HG03575 (cell line): ENCODE results near the gene BMPER.

ENCODE experiments used
- ATAC-seq: cut with Tn5 transposase; IDR thresholded peaks from one replicate; pipeline ENCODE4 v1.9.1; 2021; ENCODE audit not compliant: unreplicated experiment, insufficient number of reproducible peaks, low FRiP score; ENCODE audit errors: extremely low read depth

BMPER gene

DNA sequence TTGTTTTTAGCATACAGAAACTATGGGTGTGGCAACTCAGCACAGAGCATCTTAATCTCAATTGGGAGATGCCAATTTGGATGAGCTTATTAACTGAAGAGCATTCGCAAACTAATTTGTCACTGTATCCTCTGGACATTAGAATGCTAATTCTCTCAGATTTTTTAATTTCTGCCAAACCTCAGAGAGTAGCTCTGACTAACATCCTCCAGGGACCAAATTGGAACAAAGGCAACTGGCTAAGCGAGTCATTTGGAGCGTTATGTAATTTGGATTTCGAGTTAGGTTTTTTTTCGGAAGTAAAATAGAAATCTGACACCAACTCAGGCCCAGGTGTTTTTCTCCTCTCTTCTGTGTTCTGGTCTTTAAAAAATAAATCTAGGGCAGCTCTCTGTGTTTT lies 201.9 kb downstream of the BMPER start:
- ATAC-seq: no peak

- no peak for ATAC-seq
Measured at GRCh38 chr7:34108165-34108564, 202.8 kb downstream of the BMPER start.

DNA sequence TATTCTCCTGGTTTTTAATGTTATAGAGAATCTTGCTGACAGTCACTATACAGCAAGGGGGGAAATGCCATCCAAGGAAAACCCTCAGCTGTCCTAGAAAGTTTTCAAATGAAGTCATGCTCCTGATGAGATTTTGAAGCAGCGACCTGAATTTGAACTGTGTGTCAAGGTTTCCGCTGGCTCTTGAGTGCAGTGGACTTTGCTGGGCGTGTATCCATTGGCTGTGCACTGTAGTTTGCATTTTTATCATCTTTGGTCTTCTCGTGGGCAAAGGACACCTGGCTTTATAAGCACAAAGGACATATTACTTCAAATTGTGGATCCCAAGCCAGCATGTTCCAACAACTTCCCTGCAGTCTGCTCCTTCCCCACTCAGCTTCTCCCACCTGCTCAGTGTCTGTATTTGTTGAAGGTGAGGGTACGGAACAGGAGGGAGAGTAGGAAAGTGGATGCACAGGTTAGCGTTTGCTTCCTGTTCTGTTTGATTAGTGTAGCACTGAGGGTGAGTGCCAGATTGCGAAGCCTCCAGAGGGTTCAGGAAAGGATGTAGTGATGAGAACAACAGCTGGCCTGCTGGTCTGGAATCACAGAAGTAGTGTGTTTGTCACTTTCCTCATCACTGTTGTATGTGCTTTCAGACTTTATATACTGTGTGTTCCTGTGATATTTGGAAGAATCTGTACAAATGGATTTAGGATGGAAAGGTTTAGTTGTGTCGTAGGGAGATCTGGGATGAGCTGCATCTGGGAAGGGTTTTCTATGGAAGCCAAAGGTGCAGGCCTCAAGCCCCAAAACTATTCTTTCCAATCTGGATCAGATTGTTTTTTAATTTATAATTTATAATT lies 204.8 kb downstream of the BMPER start:
- no peak for ATAC-seq

- no peak for ATAC-seq
Measured at GRCh38 chr7:34111031-34111430, 205.7 kb downstream of the BMPER start.

DNA sequence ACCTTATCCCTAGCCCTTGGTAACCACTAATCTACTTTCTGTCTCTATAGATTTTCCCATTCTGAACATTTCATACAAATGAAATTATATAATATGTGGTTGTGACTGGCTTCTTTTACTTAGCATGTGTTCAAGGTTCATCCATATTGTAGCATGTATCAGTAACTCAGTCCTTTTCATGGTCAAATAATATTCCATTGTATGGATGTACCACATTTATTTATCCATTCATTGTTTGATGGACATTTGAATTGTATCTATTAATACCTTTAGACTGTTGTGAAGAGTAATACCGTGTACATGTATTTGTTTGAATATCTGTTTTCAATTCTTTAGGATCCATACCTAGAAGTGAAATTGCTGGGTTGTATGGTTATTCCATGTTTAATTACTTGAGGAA lies 210.2 kb downstream of the BMPER start:
- no peak for ATAC-seq

DNA sequence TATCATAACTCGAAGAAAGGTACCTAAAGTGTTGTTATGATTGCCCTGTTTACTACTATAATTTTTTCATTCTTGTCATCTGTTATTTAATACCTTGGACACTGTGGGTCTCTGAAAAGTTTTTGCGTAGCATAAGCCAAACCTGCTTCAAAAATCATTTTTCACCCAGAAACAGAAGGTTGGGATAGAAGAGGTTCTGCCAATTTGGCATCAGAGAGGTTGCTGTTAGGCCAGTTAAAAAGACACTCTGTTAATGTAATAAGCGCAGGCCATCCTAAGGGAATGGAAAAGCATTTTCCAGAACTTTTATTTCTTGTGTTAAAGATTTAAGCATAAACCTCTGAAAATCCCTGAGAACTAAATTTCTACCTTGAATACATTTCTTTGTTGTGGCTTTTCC lies 212.2 kb downstream of the BMPER start:
- ATAC-seq: no peak

DNA sequence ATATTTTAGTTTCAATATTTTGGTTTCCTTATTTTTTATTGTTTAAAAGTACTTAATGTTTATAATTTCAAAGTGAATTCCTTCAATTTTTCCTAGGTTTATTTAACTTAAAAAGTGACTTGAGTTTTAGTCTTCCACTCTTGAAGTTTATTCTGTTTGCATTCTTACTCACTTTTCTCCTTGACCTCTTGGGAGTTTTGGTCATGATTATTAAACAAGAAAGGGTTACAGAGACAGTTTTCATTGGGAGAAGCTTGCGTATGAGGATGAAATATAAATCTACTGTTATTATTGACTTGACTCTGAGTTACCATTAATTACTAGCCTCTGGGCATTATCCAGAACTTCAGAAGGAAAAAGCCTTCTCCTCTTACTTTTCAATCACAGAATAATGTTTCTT lies 216.0 kb downstream of the BMPER start:
- ATAC-seq: no peak

DNA sequence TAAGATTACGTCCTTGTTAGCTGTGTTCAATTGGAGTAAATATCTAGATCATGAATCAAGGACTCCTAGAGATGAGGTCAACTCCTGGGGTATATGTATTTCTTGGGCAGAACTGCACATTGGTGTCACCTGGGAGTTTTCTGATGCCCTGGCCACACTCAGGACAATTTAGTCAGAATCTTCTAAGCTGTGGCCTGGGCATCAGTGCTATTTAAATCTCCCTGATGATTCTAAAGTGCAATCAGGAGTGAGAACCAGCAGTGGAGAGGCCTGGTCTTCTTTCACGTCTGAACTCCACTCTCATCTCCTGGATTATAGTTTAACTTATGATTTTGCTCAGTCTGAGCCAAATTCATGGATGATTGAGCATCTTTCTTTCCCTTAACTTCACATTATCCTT lies 218.0 kb downstream of the BMPER start:
- ATAC-seq: no peak

GRCh38 chr7:34124765-34125164 lies 219.4 kb downstream of the BMPER start:
- ATAC-seq: no peak

DNA sequence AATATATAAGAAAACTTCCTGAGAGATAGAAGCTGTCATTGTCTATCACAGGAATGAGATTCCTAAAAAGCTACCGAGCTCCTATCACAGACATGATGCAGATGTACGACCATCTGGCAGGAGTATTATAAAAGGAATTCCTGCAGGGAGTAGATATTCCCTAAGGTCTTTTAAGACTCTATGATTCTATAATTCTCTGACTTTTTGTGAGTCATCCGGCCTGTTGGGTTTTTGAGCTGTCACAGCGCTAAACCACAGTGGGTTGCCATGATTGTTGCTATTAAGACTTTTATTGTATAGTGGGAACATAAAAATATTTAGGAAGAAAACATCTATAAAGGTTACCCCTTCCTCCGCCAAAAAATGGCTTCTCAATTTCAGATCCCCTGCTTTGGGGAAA lies 223.4 kb downstream of the BMPER start:
- no peak for ATAC-seq

DNA sequence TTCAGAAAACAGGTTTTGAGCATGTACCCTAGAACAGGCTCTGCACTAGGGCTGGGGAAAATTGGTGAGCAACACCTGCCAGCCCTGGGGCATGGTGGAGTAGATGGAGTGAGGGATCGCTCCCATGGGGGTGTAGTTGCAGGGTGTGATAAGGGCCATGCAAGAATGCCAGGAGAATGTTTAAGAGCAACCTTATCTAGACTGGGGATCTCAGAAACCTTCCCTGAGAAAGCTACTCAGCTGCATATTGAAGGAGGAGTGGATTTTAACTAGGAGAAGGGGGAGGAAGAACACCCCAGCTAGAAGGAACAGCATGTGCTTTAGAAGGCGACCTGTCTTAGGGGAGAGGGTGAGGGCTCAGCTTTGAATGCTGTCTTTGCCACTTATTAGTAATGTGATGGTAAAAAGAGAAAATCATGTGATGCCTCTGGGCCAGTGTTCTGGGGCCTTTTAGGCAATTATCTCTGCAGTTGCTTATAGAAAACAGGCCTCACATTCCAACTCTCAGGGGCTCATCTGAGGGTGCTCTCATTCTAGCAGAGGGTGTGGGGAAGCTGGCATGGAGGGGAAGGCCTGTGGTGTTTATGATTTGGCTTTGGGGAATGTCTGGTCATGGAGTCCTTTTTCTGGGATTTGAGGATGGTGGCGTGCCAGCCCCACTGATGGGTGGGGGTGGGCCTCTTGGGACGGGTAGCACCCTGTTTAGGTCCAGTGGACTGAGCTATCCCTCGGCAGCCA lies 225.4 kb downstream of the BMPER start:
- ATAC-seq: no peak

DNA sequence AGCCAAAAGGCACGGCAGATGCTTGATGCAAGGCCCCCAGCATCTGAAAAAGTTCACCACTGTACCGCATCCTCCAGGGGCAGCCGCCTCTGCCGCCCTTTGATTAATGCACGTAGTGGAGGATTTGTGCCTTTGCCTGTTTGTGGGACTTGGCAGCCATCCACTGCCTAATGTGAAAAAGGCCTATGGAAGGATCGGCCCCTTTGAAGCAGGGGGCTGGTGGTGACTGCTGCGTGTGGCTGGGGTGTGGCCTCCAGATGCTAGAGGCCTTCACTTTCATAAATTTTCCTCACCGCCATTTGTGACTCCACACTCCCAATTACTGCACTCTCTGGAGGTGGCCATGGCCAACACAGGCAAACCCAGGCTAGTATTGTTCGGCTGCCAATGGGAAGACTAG lies 226.0 kb downstream of the BMPER start:
- no peak for ATAC-seq

DNA sequence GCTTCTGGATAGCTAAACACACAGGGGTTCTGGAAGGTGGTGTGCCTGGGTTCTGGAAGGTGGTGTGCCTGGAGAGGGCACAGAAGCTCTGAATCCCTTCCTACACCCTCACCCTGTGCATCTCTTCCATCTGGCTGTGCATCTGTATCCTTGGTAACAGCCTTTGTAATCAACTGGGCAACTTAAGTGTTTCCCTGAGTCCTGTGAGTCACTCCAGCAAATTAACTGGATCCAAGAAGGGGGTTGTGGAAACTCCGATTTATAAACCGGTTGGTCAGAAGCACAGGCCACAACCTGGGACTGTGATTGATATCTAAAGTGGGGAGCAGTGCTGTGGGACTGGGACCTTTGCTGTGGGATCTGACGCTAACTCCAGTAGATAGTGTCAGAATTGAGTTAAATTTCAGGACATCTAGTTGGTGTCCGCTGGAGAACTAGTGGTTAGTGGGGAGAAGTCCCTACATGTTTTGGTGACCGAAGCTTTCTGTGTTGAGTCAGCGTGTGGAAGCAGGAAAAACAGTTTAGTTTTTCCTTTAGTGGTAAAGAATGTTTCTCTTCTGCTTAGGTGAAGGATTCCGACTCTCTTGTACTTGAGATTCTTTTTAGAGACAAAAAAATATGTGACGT lies 228.1 kb downstream of the BMPER start:
- ATAC-seq: no peak

GRCh38 chr7:34133983-34134782 lies 228.8 kb downstream of the BMPER start:
- no peak for ATAC-seq

- no peak for ATAC-seq
Measured at GRCh38 chr7:34135924-34136323, 230.6 kb downstream of the BMPER start.

- ATAC-seq: no peak
Measured at GRCh38 chr7:34136698-34137097, 231.4 kb downstream of the BMPER start.

DNA sequence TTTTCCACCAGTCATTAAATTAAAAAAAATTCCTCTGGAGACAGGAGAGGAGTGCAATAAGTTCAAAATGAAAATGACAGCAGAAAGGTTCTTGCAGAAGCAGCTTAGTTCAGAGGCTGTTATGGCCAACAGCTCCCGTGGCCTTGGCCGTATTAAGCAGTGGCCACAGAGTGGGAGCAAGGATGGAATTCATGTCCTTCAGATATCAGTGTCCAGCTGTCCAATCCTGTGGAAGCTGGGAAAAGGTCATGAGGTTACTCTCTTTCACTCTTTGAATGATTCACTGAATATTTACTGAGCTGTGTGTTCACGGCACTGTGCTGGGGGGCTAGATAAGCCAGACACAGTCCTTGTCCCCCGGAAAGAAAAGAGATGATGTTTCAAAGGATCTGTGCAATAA lies 231.8 kb downstream of the BMPER start:
- no peak for ATAC-seq

GRCh38 chr7:34138483-34138882 lies 233.1 kb downstream of the BMPER start:
- no peak for ATAC-seq

DNA sequence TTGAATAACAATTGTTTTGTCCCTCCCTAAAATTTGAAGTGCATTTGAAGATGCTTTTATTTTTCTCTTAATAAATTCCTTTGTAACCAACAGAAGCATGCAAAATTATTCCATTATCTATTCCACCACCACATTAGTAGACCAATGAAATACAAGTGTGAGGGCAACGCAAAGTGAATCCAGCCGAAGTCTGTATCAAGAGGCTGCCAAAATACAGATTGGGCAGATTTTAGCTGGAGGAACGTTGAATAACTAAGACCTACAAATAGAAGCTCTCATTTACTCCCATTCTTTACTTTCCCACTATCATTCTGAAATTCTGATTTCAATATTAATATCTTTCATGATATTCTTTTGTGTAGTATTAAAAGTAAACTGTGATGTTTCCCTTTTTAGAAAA lies 233.7 kb downstream of the BMPER start:
- no peak for ATAC-seq
